Measurements from ENCODE around the gene PDCD7.
"Not testable (repeated sequence)": the region's sequence is repeated elsewhere in the genome, so short reads cannot be mapped to it uniquely, and the experiment has no call there.

The PDCD7 gene

DNA sequence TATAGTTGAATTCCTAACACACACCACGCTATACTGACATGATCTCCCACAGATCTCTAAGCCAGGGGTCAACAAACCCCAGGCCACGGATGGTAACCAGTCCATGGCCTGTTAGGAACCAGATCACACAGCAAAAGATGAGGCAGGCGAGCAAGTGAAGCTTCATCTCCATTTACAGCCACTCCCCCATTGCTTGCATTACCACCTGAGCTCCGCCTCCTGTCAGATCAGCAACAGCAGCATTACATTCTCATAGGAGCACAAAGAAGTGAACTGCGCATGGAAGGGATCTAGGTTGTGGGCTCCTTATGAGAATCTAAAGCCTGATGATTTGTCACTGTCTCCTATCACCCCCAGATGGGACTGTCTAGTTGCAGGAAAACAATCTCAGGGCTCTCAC, 2.7 kb downstream of the PDCD7 start:
- DNase-seq (ENCODE audit: low read depth), result no peak

DNA sequence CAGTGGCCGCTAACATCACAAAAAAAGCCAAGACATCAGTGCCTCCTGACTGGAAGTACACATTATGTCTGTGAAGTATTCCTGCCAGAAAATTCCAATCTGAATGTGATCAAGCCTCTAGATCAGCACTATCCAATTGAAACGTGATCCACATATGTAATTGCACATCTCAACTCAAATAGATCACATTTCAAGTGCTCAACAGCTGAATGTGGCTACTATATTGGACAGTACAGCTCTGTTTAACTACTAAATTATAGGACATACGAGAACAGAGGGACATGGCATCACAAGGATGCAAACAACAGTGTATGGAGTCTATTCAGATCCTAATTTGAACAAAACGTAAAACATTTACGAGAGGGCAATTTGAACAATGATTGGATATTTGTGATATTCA, 18.1 kb downstream of the PDCD7 start:
- DNase-seq (ENCODE audit: low read depth), result no peak

GRCh38 chr15:65115086-65115485, 18.5 kb downstream of the PDCD7 start, which contains the start of gene UBAP1L:
Gene UBAP1L (minus strand): TSS chr15:65115200. CDS start chr15:65106215, 8,985 bp downstream.
- no peak for DNase-seq (ENCODE audit: low read depth)

- DNase-seq (ENCODE audit: low read depth), result no peak
Measured at GRCh38 chr15:65110676-65111292, 22.8 kb downstream of the PDCD7 start.

DNA sequence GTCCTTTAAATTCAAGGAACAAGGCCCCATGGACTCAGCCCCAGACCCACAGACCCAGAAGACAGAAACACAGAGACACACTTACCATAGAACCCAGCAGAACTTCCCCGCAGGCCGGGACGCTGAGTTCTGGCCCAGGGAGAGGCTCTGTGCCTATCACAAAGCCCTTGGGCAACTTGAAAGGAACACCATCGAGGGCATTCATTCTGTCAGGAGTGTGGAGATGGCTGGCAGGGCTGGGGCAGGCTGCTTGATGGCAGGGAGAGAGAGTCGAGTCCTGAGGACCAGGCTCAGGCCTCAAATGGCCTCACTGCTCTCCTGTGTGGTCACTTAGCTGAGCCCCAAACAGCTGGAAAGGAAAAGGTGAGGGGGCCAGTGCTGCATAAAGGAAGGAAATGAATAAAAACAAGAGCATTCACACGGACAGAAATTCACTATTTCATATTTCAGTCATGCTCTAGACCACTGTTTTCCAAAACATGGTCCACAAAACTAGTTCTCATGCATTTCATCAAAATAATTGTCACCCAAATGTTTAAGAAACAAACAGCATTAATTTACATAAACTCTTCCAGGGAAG, 27.5 kb downstream of the PDCD7 start:
- no peak for DNase-seq (ENCODE audit: low read depth)

GRCh38 chr15:65105038-65105437, 28.6 kb downstream of the PDCD7 start:
- DNase-seq (ENCODE audit: low read depth), result no peak

DNA sequence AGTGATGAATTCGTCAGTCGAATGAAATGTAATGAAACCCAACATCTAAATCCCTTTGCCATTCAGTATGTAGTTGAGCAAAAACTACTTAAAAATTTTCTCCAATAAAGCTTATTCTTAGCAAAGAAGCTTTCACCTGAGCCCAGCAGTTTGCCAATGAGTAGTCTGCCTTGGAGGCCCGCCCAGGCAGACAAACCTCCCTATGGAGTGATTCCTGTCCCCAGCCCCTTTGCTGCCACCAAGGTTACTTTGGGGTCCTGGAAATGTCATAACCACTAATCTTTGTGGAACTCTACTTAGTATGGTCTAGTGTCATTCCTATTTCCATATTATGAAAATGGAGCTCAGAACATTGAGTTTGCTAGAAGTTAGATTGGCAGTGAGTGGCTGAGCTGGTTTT, 30.7 kb downstream of the PDCD7 start:
- no peak for DNase-seq (ENCODE audit: low read depth)

GRCh38 chr15:65101891-65102708, 31.5 kb downstream of the PDCD7 start:
- no peak for DNase-seq (ENCODE audit: low read depth)

DNA sequence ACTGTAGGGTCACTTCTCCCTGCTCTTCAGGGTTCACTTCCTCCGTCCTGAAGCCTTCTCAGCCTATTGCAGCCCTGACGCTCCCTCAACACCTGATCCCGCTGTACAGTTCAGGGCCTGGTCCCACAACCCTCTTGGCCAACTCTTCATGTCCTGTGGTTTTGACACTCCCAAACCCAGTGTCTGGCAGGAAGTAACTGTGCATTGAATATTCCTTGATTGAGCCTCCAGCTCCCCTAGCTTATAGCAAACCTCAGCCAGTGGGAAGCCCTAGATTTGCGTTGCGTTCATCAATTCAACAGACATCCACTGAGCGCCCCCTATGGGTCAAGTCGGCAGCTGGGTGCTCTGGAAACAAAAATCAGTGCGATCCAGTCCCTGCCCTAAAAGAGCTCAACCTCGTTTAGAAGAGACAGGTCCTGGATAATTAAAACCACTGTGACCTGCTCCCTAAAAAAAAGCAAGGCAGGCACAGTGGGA, 32.2 kb downstream of the PDCD7 start:
- DNase-seq (ENCODE audit: low read depth), result peak; percentile 51

- no peak for DNase-seq (ENCODE audit: low read depth)
Measured at GRCh38 chr15:65100442-65100841, 33.2 kb downstream of the PDCD7 start.

- DNase-seq (ENCODE audit: low read depth), result not testable (repeated sequence)
Measured at GRCh38 chr15:65099801-65100200, 33.8 kb downstream of the PDCD7 start.

DNA sequence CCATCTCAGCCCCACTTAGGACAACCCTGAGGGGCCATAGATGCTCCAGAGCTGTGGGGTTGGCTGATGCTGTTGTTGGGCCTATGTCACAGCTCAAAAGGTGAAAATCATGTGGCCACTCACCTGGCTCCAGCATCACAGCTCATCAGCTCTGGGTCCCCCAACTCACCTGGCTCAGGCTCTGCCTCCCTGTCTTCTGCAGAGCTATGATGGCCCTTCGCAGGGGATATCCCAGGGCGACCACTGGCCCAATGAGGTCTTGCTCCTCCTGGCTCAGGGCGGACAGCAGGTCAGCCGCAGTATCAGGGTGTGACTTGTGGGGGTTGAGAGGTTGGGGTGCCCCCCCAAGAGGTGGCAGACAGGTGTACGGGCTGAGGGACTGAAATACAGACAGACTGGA, 34.3 kb downstream of the PDCD7 start:
- no peak for DNase-seq (ENCODE audit: low read depth)

DNA sequence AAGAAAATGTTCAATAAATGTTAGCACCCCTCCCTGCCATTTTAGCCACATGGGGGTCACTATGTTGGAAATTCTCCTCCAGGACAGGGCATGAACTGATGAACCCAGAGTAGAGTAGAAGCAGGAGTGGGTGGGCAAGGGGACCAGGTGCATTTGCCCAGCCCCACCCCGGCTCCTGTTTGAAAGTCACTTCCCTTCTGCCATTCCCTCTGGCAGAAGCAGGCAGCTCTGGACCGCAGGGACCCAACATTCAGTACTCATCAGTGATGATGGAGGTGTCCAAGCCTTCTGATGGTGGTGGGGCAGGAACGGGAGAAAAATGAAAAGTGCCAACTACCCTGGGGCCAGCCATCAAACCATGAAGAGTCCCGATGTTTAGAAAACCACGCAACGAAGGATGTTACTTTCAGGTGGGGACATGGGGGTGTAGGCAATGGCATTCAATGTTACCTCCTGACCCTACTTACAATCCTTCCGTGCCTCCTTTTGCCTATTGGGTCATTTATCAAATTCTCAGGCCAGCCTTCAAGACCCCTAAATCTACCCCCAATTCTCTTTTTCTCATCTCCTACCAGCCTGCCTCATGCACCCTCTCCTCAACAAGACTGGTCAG, 35.9 kb downstream of the PDCD7 start:
- DNase-seq (ENCODE audit: low read depth), result no peak

GRCh38 chr15:65096481-65097385, 36.9 kb downstream of the PDCD7 start:
- no peak for DNase-seq (ENCODE audit: low read depth)

GRCh38 chr15:65095747-65096104, 37.9 kb downstream of the PDCD7 start:
- DNase-seq (ENCODE audit: low read depth), result no peak

- no peak for DNase-seq (ENCODE audit: low read depth)
Measured at GRCh38 chr15:65095011-65095746, 38.4 kb downstream of the PDCD7 start.

GRCh38 chr15:65094294-65094995, 39.2 kb downstream of the PDCD7 start:
- DNase-seq (ENCODE audit: low read depth), result no peak

DNA sequence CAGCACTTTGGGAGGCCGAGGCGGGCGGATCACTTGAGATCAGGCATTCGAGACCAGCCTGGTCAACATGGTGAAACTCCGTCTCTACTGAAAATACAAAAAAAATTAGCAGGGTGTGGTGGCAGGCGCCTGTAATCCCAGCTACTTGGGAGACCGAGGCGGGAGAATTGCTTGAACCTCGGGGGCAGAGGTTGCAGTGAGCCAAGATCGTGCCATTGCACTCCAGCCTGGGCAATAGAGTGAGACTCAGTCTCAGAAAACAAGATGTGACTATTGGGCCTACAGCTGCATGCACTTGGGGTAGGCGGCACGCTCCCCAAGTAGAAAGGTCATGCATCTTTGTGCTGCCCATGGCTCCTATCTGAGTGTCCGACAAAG, 39.8 kb downstream of the PDCD7 start:
- DNase-seq (ENCODE audit: low read depth), result not testable (repeated sequence)

GRCh38 chr15:65092911-65093792, 40.5 kb downstream of the PDCD7 start:
- DNase-seq (ENCODE audit: low read depth), result no peak
